A673 (cell line): ENCODE results near the gene ZNF555. TPM values are rescaled to one million over a fixed set of nuclear protein-coding genes. Genes with fewer than 3 reads are reported as not detected.

ENCODE experiments used
- BruUV-seq: library from RNA; stranded (reverse); fragments of 400-500 nt; replicated peaks from 2 replicates; lab custom pipeline; 2021; lab: Mats Ljungman, UMichigan
- CTCF ChIA-PET: fragments of 300-600 bp; sonication (Branson Sonifier 250); formaldehyde crosslinking; loops from one replicate; lab custom pipeline; 2022; ENCODE audit warnings: antibody characterized with exemption; lab: Charles Lee
- POLR2A ChIA-PET: fragments of 300-600 bp; sonication (Branson Sonifier 250); formaldehyde crosslinking; loops from one replicate; lab custom pipeline; 2022; ENCODE audit warnings: antibody characterized with exemption; ENCODE audit not compliant: low non-redundant PET; lab: Charles Lee
- DNase-seq: peaks from one replicate; pipeline ENCODE4 v3.0.0-alpha.2; 2015; ENCODE audit warnings: low spot score
- H3K27ac ChIP-seq: fragments of 200-600 bp; sonication (generic); 2 replicates; pipeline ENCODE4 v1.5.1; 2016; ENCODE audit warnings: mixed run types, low read depth, mild to moderate bottlenecking, mixed read lengths, antibody characterized with exemption, low read length; ENCODE audit not compliant: poor library complexity, severe bottlenecking
- H3K27me3 ChIP-seq: fragments of 200-600 bp; sonication (generic); replicated peaks from 2 replicates; pipeline ENCODE4 v1.6.1; 2017; ENCODE audit warnings: mixed run types, low read depth, mild to moderate bottlenecking, mixed read lengths, antibody characterized with exemption, low read length; ENCODE audit not compliant: insufficient read depth, poor library complexity
- H3K36me3 ChIP-seq: fragments of 200-600 bp; sonication (generic); 2 replicates; pipeline ENCODE4 v1.6.1; 2016; ENCODE audit warnings: mixed run types, mild to moderate bottlenecking, mixed read lengths, antibody characterized with exemption, low read length; ENCODE audit not compliant: insufficient read depth, poor library complexity, severe bottlenecking
- H3K4me1 ChIP-seq: fragments of 200-600 bp; sonication (generic); 2 replicates; pipeline ENCODE4 v1.6.1; 2017; ENCODE audit warnings: mixed run types, mild to moderate bottlenecking, mixed read lengths, antibody characterized with exemption, low read length; ENCODE audit not compliant: insufficient read depth, poor library complexity, severe bottlenecking
- H3K4me3 ChIP-seq: fragments of 200-600 bp; sonication (generic); 2 replicates; pipeline ENCODE4 v1.5.1; 2016; ENCODE audit warnings: low read depth, mixed run types, mild to moderate bottlenecking, mixed read lengths, low read length; ENCODE audit not compliant: poor library complexity, severe bottlenecking
- H3K9me3 ChIP-seq: fragments of 200-600 bp; sonication (generic); 2 replicates; pipeline ENCODE4 v1.6.1; 2016; ENCODE audit warnings: mixed run types, low read depth, mild to moderate bottlenecking, mixed read lengths, antibody characterized with exemption, low read length; ENCODE audit not compliant: poor library complexity, severe bottlenecking
- CTCF ChIP-seq: fragments of 300-800, 200-600 bp; sonication (generic); conservative IDR thresholded peaks from 2 replicates; pipeline ENCODE4 v1.5.1; 2017; ENCODE audit warnings: low read depth, mild to moderate bottlenecking, antibody characterized with exemption, low read length, moderate library complexity, mixed read lengths
- EZH2 ChIP-seq: fragments of 200-600 bp; sonication (generic); IDR thresholded peaks from 2 replicates; pipeline ENCODE4 v1.6.1; 2017; ENCODE audit warnings: borderline replicate concordance, low read depth, mild to moderate bottlenecking, mixed read lengths, antibody characterized with exemption, low read length; ENCODE audit not compliant: poor library complexity, severe bottlenecking
- intact Hi-C: fragments of 100-400 bp; cut with micrococcal nuclease; formaldehyde crosslinking; loops from one replicate; pipeline ENCODE4 v1.10.0; 2022; ENCODE audit not compliant: unreplicated experiment
- total RNA-seq: library from RNA; stranded (reverse); gene quantifications from 2 replicates; pipeline ENCODE4 v1.2.3, GENCODE V29; 2021

The ZNF555 gene
- total RNA-seq, 1 experiment from 2014 or later, result 4.8 TPM

GRCh38 chr19:2827840-2828489 is 13.3 kb upstream of the ZNF555 start:
- intact Hi-C loops, result no loop called here
- peaks cover 14% of the 10 kb centered on the region for H3K9me3 ChIP-seq
- no peaks in the 10 kb centered on the region for H3K27me3 ChIP-seq
- no peak overlapping the region for H3K27ac ChIP-seq
- ChIA-PET CTCF (interaction anchor here (0.6 kb wide), 1 partner anchor 810 kb away, joined by 3 read pairs; no protein-coding TSS in a partner anchor), POLR2A (no interaction called here)
- H3K4me3 ChIP-seq, result no peak overlapping the region
- TF ChIP-seq CTCF, result no peak
- TF ChIP-seq EZH2, result no peak
- no peaks in the 10 kb centered on the region for H3K36me3 ChIP-seq
- no peak for DNase-seq
- H3K4me1 ChIP-seq, result no peaks in the 10 kb centered on the region
- BruUV-seq, result no TSS peak

GRCh38 chr19:2834294-2834871 is 6.9 kb upstream of the ZNF555 start:
- CTCF ChIA-PET, result no interaction called here

GRCh38 chr19:2837430-2837829 is 3.8 kb upstream of the ZNF555 start:
- no TSS peak for BruUV-seq
- TF ChIP-seq CTCF (no peak), EZH2 (no peak)
- H3K36me3 ChIP-seq, result no peaks in the 10 kb centered on the region
- intact Hi-C loops, result no loop called here
- no peak overlapping the region for H3K27ac ChIP-seq
- DNase-seq, result no peak
- H3K9me3 ChIP-seq, result peaks cover 43% of the 10 kb centered on the region
- POLR2A ChIA-PET, result no interaction called here
- H3K4me3 ChIP-seq, result no peak overlapping the region
- no peaks in the 10 kb centered on the region for H3K4me1 ChIP-seq
- CTCF ChIA-PET, result no interaction called here
- H3K27me3 ChIP-seq, result no peaks in the 10 kb centered on the region

More at GRCh38 chr19:2834294-2834871, 6.9 kb upstream of the ZNF555 start:
- Histone ChIP-seq H3K9me3 (peaks cover 51% of the 10 kb centered on the region), H3K27ac (no peak overlapping the region), H3K4me1 (no peaks in the 10 kb centered on the region), H3K36me3 (no peaks in the 10 kb centered on the region), H3K4me3 (no peak overlapping the region), H3K27me3 (no peaks in the 10 kb centered on the region)
- intact Hi-C loops, result no loop called here
- POLR2A ChIA-PET, result interaction anchor here (0.6 kb wide), 1 partner anchor 913 kb away, joined by 4 read pairs; no protein-coding TSS in a partner anchor
- TF ChIP-seq CTCF, result no peak
- no peak for TF ChIP-seq EZH2
- DNase-seq, result no peak
- TSS peak; percentile 25 for BruUV-seq
